Nephron (organoid): ENCODE results near the gene ANKMY1.

Experiments
- H3K27ac Mint-ChIP-seq, 3 experiments: 2 replicates each; pipeline ENCODE4 v1.8.0; 2020; ENCODE audit warnings: mixed read lengths in 3 of 3, mild to moderate bottlenecking in 2 of 3, moderate library complexity in 1 of 3
- H3K27me3 Mint-ChIP-seq: 2 replicates; pipeline ENCODE4 v1.8.0; 2021; ENCODE audit warnings: low read depth, mild to moderate bottlenecking, moderate library complexity, mixed read lengths
- H3K36me3 Mint-ChIP-seq: 2 replicates; pipeline ENCODE4 v1.8.0; 2020; ENCODE audit warnings: low read depth, mixed read lengths
- H3K4me1 Mint-ChIP-seq: 2 replicates; pipeline ENCODE4 v1.8.0; 2020; ENCODE audit warnings: mixed read lengths
- H3K4me3 Mint-ChIP-seq, 3 experiments: 2 replicates each; pipeline ENCODE4 v1.8.0; 2020; ENCODE audit warnings: mild to moderate bottlenecking in 3 of 3, mixed read lengths in 3 of 3, moderate library complexity in 2 of 3
- H3K9me3 Mint-ChIP-seq: 2 replicates; pipeline ENCODE4 v1.8.0; 2020; ENCODE audit warnings: mixed read lengths
- CTCF ChIP-seq, 3 experiments: fragments of 200-600 bp; sonication (generic); IDR thresholded peaks; one replicate each; pipeline ENCODE4 v1.5.0; 2021; ENCODE audit warnings: antibody characterized with exemption in 3 of 3; ENCODE audit not compliant: unreplicated experiment in 3 of 3

Gene ANKMY1

GRCh38 chr2:240600451-240600961 lies 42.7 kb upstream of the ANKMY1 start:
- Mint-ChIP-seq H3K27me3 (no peaks in the 10 kb centered on the region), H3K4me1 (peaks cover 8% of the 10 kb centered on the region), H3K36me3 (peaks cover 6% of the 10 kb centered on the region), H3K9me3 (no peaks in the 10 kb centered on the region), H3K4me3 (no peak overlapping the region), H3K27ac (no peak overlapping the region)
- TF ChIP-seq CTCF (IDR thresholded peaks at IDR 0.05; ENCODE audit: unreplicated experiment in 3 of 3) = no peak

GRCh38 chr2:240599141-240599583 lies 41.4 kb upstream of the ANKMY1 start:
- no peak for TF ChIP-seq CTCF (IDR thresholded peaks at IDR 0.05; ENCODE audit: unreplicated experiment in 3 of 3)
- H3K9me3 Mint-ChIP-seq = no peaks in the 10 kb centered on the region
- H3K27ac Mint-ChIP-seq = no peak overlapping the region
- peaks cover 6% of the 10 kb centered on the region for H3K36me3 Mint-ChIP-seq
- no peaks in the 10 kb centered on the region for H3K27me3 Mint-ChIP-seq
- H3K4me1 Mint-ChIP-seq = peaks cover under 1% of the 10 kb centered on the region
- no peak overlapping the region for H3K4me3 Mint-ChIP-seq

- TF ChIP-seq CTCF (IDR thresholded peaks at IDR 0.05; ENCODE audit: unreplicated experiment in 3 of 3) = no peak
- H3K27me3 Mint-ChIP-seq = no peaks in the 10 kb centered on the region
Observed at GRCh38 chr2:240598311-240598911, 40.6 kb upstream of the ANKMY1 start.

GRCh38 chr2:240597419-240598181 lies 39.8 kb upstream of the ANKMY1 start:
- no peaks in the 10 kb centered on the region for H3K27me3 Mint-ChIP-seq
- H3K36me3 Mint-ChIP-seq = peaks cover 6% of the 10 kb centered on the region
- H3K9me3 Mint-ChIP-seq = no peaks in the 10 kb centered on the region
- TF ChIP-seq CTCF (IDR thresholded peaks at IDR 0.05; ENCODE audit: unreplicated experiment in 3 of 3) = no peak
- H3K4me1 Mint-ChIP-seq = no peaks in the 10 kb centered on the region
- H3K27ac Mint-ChIP-seq = no peak overlapping the region
- no peak overlapping the region for H3K4me3 Mint-ChIP-seq

More at GRCh38 chr2:240598311-240598911, 40.6 kb upstream of the ANKMY1 start:
- H3K4me1 Mint-ChIP-seq = no peaks in the 10 kb centered on the region
- peaks cover 6% of the 10 kb centered on the region for H3K36me3 Mint-ChIP-seq
- H3K9me3 Mint-ChIP-seq = no peaks in the 10 kb centered on the region
- H3K27ac Mint-ChIP-seq = no peak overlapping the region
- no peak overlapping the region for H3K4me3 Mint-ChIP-seq

- Mint-ChIP-seq H3K27me3 (no peaks in the 10 kb centered on the region), H3K36me3 (peaks cover 6% of the 10 kb centered on the region), H3K9me3 (no peaks in the 10 kb centered on the region), H3K4me1 (no peaks in the 10 kb centered on the region), H3K27ac (no peak overlapping the region), H3K4me3 (no peak overlapping the region)
- no peak for TF ChIP-seq CTCF (IDR thresholded peaks at IDR 0.05; ENCODE audit: unreplicated experiment in 3 of 3)
Observed at GRCh38 chr2:240597054-240597418, 39.2 kb upstream of the ANKMY1 start.
